ENCODE measurements around the gene WRNIP1. TPM values are rescaled to one million over a fixed set of nuclear protein-coding genes. Genes with fewer than 3 reads are reported as not detected.

Gene WRNIP1
- total RNA-seq (100 to 1,000 TPM in 1 of 5 donors, 10 to 100 TPM in 4; 29.7 to 196 (median 39.7) TPM), polyA plus RNA-seq (10 to 100 TPM; 32.2 to 51.4 (median 37.3) TPM)
- long read RNA-seq, donor 1: 0 reads
- long read RNA-seq, donor 2, transcript WRNIP1-204 (7 exons, 2,670 nt): major isoform, 10 of 18 reads
- long read RNA-seq, donor 2, partial matches to known transcripts: 8 of 18 reads
- long read RNA-seq, donor 2, other reads (novel, unspliced or antisense): 0 of 18 reads
- long read RNA-seq, donor 3, partial matches to known transcripts: 0 of 5 reads
- long read RNA-seq, donor 3, other reads (novel, unspliced or antisense): 0 of 5 reads
- long read RNA-seq, donor 4: 0 reads
- long read RNA-seq, donor 5, transcript WRNIP1-204 (7 exons, 2,670 nt): major isoform, 12 of 16 reads
- long read RNA-seq, donor 5, partial matches to known transcripts: 0 of 16 reads
- long read RNA-seq, donor 5, other reads (novel, unspliced or antisense): 0 of 16 reads
- long read RNA-seq, donor 6, transcript WRNIP1-204 (7 exons, 2,670 nt): major isoform, 15 of 22 reads
- long read RNA-seq, donor 6, partial matches to known transcripts: 6 of 22 reads
- long read RNA-seq, donor 6, other reads (novel, unspliced or antisense): 0 of 22 reads
- long read RNA-seq, donor 7, transcript WRNIP1-204 (7 exons, 2,670 nt): major isoform, 7 of 24 reads
- long read RNA-seq, donor 7, partial matches to known transcripts: 13 of 24 reads
- long read RNA-seq, donor 7, other reads (novel, unspliced or antisense): 0 of 24 reads
- long read RNA-seq, donor 8, transcript WRNIP1-204 (7 exons, 2,670 nt): major isoform, 6 of 7 reads
- long read RNA-seq, donor 8, partial matches to known transcripts: 0 of 7 reads
- long read RNA-seq, donor 8, other reads (novel, unspliced or antisense): 0 of 7 reads
- long read RNA-seq, donor 9, partial matches to known transcripts: 15 of 18 reads
- long read RNA-seq, donor 9, other reads (novel, unspliced or antisense): 0 of 18 reads
- long read RNA-seq, donor 10, transcript WRNIP1-204 (7 exons, 2,670 nt): major isoform, 5 of 5 reads
- long read RNA-seq, donor 10, partial matches to known transcripts: 0 of 5 reads
- long read RNA-seq, donor 10, other reads (novel, unspliced or antisense): 0 of 5 reads

DNA sequence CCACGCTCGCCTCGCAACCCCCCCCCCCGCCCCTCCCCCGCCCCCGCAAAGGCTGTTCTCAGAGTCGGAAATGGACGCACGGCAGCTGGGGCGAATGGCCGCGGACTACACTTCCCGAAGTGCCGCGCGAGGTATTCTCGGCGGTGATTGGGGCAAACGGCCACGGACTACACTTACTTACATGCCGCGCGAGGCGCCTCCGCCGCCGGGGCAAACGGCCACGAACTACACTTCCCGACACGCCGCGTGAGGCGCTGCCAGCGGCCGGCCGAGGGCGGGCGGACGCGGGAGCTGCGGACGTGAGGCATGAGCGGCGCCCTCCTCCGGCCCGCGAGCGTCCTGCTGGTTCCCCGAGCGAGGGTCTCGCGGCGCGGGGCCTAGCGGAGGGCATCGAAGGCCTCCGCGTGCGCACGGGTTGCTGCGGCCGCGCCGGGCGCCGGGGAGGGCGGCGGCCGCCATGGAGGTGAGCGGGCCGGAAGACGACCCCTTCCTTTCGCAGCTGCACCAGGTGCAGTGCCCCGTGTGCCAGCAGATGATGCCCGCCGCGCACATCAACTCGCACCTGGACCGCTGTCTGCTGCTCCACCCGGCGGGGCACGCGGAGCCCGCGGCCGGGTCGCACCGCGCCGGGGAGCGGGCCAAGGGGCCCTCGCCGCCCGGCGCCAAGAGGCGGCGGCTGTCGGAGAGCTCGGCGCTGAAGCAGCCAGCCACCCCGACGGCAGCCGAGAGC lies at the start of gene WRNIP1:
TSS of gene WRNIP1 (plus strand) at position 228 of the 730 bp plus-strand sequence. CDS start at position 458, 230 bp downstream.
- peak within 1 kb of the TSS; percentile 90 to 92 (median 91) for H3K4me3 ChIP-seq
- no peaks in the 10 kb centered on the region for H3K9me3 ChIP-seq
- H3K27ac ChIP-seq: peak within 1 kb of the TSS; percentile 93 to 96 (median 94)
- no peaks in the 10 kb centered on the region for H3K27me3 ChIP-seq
- 0 to 1% (median 0%) methylated on average over 1 to 103 of the region's 104 CpGs for WGBS, 5 donors
- peak; percentile 79 to 88 (median 85) for TF ChIP-seq POLR2AphosphoS5 (IDR thresholded peaks at IDR 0.05)
- peak in 5 of 7 experiments; percentile 32 to 83 (median 62) for TF ChIP-seq CTCF (IDR thresholded peaks at IDR 0.05)
- TF ChIP-seq EP300 (IDR thresholded peaks at IDR 0.05): no peak
- peaks cover 0 to 5% (median 2%) of the 10 kb centered on the region in 4 donors for H3K36me3 ChIP-seq
- DNase-seq: peak; percentile 99 to 100
- intact Hi-C loops (cut with DNase I; ENCODE audit: low total_unique reads): no loop called here
- H3K4me1 ChIP-seq: peaks cover 24 to 43% (median 40%) of the 10 kb centered on the region in 4 donors

- no peak for TF ChIP-seq POLR2A (IDR thresholded peaks at IDR 0.05)
- no peak for TF ChIP-seq POLR2AphosphoS5 (IDR thresholded peaks at IDR 0.05)
- TF ChIP-seq EP300 (IDR thresholded peaks at IDR 0.05): no peak
- TF ChIP-seq CTCF (IDR thresholded peaks at IDR 0.05): no peak
- H3K4me1 ChIP-seq: peaks cover 0 to 4% (median 0%) of the 10 kb centered on the region in 4 donors
- H3K4me3 ChIP-seq: no peak overlapping the region
- 60 to 78% (median 69%) methylated on average over 5 of the region's 5 CpGs for WGBS, 5 donors
- peaks cover 0 to 8% (median 5%) of the 10 kb centered on the region in 4 donors for H3K9me3 ChIP-seq
- H3K36me3 ChIP-seq: no peaks in the 10 kb centered on the region
- H3K27me3 ChIP-seq: no peaks in the 10 kb centered on the region
- intact Hi-C loops (cut with DNase I; ENCODE audit: low total_unique reads): no loop called here
- H3K27ac ChIP-seq: no peak overlapping the region
- peak in 1 of 2 donors; percentile 20 for DNase-seq
These were observed 49.5 kb upstream of the WRNIP1 start for GRCh38 chr6:2715737-2716136.

DNA sequence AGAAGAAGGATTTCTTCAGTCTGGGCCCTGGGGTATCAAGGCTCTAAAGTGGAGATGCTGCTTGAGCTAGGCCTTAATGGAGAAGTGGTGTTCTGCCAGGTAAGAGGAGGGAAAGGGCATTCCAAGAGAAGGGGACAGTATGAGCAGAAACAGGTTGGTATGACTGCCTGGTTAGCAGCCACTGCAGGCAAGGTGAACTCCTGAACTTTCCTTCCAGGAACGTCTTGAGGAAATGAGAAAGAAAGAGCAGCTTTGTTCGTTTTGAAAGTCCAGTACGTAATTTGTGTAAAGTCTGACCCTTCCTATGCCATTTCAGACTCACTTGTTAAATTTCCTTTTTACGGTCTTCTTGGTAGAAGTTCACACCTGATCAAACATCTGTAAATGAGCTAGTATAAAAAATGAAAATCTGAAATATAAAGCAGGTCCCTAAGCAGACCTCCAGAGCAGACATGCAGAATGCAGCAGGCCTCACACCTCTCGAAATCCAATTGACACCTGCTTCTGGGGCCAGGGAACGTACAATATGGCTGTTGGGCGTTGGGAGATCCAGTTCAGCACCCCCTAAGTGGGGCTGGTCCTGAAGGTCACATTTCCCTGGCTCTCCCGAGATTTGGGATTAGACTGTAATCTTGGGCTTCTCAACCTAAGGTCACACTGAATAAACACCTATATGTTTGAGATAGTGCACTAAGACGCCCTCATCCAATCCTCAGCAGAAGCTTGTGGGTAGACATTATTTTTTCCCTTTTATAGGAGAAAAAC lies 48.1 kb upstream of the WRNIP1 start:
- no peak for TF ChIP-seq POLR2A (IDR thresholded peaks at IDR 0.05)
- TF ChIP-seq POLR2AphosphoS5 (IDR thresholded peaks at IDR 0.05): no peak
- TF ChIP-seq EP300 (IDR thresholded peaks at IDR 0.05): no peak
- intact Hi-C loops (cut with DNase I; ENCODE audit: low total_unique reads): no loop called here
- WGBS, 5 donors: 41 to 68% (median 60%) methylated on average over 9 of the region's 9 CpGs
- no peaks in the 10 kb centered on the region for H3K27me3 ChIP-seq
- H3K4me1 ChIP-seq: peaks cover 0 to 4% (median 0%) of the 10 kb centered on the region in 4 donors
- peak in 1 of 2 donors; percentile 46 for DNase-seq
- H3K36me3 ChIP-seq: no peaks in the 10 kb centered on the region
- no peak overlapping the region for H3K27ac ChIP-seq
- H3K9me3 ChIP-seq: no peaks in the 10 kb centered on the region
- H3K4me3 ChIP-seq: no peak overlapping the region
